ENCODE data around the gene SNRNP70.
A peak's percentile ranks its signal among the peaks of the same experiment; 100 is the strongest.
"Not testable (repeated sequence)": the region's sequence is repeated elsewhere in the genome, so short reads cannot be mapped to it uniquely, and the experiment has no call there.

The SNRNP70 gene

GRCh38 chr19:49064768-49065611, 20.3 kb upstream of the SNRNP70 start, which contains the start of gene NTF4:
TSS of gene NTF4 (minus strand) at chr19:49064818. CDS start at chr19:49061997, 2,821 bp downstream.
- DNase-seq (ENCODE audit: low read depth), result no peak

GRCh38 chr19:49065905-49066512, 19.2 kb upstream of the SNRNP70 start:
- DNase-seq (ENCODE audit: low read depth), result no peak

GRCh38 chr19:49067554-49067953, 17.7 kb upstream of the SNRNP70 start:
- DNase-seq (ENCODE audit: low read depth), result no peak

GRCh38 chr19:49069026-49069425, 16.2 kb upstream of the SNRNP70 start:
- DNase-seq (ENCODE audit: low read depth), result no peak

- no peak for DNase-seq (ENCODE audit: low read depth)
Measured at GRCh38 chr19:49070416-49070815, 14.8 kb upstream of the SNRNP70 start.

- no peak for DNase-seq (ENCODE audit: low read depth)
Measured at GRCh38 chr19:49071860-49072547, 13.2 kb upstream of the SNRNP70 start.

- no peak for DNase-seq (ENCODE audit: low read depth)
Measured at GRCh38 chr19:49073514-49074378, 11.5 kb upstream of the SNRNP70 start.

GRCh38 chr19:49074869-49075268, 10.4 kb upstream of the SNRNP70 start:
- DNase-seq (ENCODE audit: low read depth), result not testable (repeated sequence)

- DNase-seq (ENCODE audit: low read depth), result no peak
Measured at GRCh38 chr19:49080392-49080791, 4.9 kb upstream of the SNRNP70 start.

GRCh38 chr19:49081273-49081672, 4.0 kb upstream of the SNRNP70 start:
- DNase-seq (ENCODE audit: low read depth), result no peak

GRCh38 chr19:49084206-49085019, 838 bp upstream of the SNRNP70 start:
- no peak for DNase-seq (ENCODE audit: low read depth)

GRCh38 chr19:49085868-49086232, 599 bp downstream of the SNRNP70 start:
- no peak for DNase-seq (ENCODE audit: low read depth)

GRCh38 chr19:49086296-49086695, 1.0 kb downstream of the SNRNP70 start:
- no peak for DNase-seq (ENCODE audit: low read depth)

GRCh38 chr19:49091391-49092038, 6.3 kb downstream of the SNRNP70 start:
- DNase-seq (ENCODE audit: low read depth), result no peak

GRCh38 chr19:49092686-49093085, 7.4 kb downstream of the SNRNP70 start:
- DNase-seq (ENCODE audit: low read depth), result no peak

GRCh38 chr19:49094505-49095482, 9.5 kb downstream of the SNRNP70 start:
- no peak for DNase-seq (ENCODE audit: low read depth)

- DNase-seq (ENCODE audit: low read depth), result peak; percentile 52
Measured at GRCh38 chr19:49097453-49098288, 12.4 kb downstream of the SNRNP70 start.

- DNase-seq (ENCODE audit: low read depth), result no peak
Measured at GRCh38 chr19:49098795-49099194, 13.5 kb downstream of the SNRNP70 start.
